Fibroblast of peridontal ligament (primary cell): Measurements from ENCODE around the gene CACNA1E.

ENCODE experiments used
- DNase-seq: peaks from one replicate; pipeline ENCODE4 v3.0.0-alpha.2; 2010; ENCODE audit errors: extremely low read depth

The CACNA1E gene

DNA sequence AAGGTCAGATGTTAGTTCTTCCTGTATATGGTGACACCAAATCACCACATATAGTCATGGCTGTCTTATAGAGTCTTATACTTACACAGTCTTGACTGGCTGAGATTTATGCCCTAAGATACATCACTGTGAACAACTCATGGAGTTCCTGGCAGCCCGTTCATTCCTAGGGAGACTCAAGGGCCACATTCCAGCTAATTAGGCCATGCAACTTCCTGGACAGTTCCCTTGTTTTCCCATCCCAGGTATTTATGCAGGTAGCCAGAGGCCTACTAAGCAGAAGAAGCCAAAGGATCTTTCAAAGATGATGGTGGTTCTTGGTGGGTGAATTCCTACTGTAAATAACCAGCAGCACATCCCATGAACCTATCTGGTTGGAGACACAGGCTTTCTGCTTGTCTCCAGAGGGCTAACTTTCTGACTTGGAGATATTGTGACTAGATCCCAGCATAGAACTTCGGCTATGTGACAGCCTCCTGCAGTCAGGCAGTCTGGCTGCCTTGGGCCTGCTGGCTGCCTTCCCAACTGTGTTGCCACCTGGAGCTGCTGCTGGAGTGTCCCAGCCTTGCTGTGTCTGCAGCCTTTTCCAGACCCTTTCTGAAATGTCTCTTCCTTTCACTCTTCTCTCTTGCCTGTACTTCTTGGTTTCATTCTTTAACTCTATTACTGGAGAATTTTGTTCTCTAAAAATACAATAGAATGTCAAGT is 283.8 kb downstream of the CACNA1E start:
- no peak for DNase-seq

DNA sequence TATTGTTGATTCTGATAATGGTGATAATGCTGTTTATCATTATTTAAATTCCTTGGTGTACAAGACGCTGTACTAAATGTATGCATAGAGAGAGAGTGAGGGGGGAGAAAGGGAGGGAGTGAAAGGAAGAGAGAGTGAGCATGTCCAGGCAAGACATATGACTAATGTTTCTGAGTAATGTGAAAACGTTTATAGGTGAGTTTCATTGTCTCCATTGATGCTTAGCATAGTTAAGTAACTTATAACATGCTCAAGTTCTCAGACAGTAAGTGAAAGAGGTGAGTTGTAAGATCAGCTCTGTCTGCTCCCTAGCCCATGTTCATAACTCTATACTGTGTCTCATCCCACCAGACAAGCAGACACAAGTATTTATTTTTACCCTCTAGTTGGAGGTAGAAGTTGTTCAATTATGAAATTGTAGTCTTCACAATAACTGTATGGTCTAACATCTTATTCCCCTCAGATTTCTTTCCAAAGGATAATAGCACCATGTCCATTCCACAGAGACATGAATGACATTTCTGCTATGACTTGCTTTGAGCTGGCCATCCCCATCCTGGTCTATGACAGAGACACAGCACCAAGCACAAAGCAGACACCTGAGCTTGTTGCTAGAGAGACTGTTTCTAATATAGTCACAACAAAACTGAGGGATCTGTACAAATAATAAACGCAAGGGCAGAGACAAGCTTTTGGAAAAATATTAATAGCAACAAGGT is 285.1 kb downstream of the CACNA1E start:
- DNase-seq: no peak

DNA sequence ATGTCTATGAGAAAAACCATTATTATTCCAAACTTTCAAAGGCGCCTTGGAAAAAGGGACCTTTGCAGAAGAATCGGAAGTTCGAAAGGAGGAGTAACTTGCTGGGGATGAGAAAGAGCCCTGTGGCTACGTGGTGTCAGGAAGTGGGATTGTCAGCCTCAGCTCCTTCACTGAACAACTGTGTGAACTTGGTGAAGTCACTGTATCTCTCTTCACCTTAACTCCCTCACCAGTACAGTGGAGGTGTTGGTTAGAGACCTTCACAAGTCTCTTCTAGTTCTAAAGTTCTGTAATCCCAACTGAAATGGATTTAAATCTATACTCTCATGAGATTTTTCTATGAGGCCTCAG is 285.6 kb downstream of the CACNA1E start:
- no peak for DNase-seq

DNA sequence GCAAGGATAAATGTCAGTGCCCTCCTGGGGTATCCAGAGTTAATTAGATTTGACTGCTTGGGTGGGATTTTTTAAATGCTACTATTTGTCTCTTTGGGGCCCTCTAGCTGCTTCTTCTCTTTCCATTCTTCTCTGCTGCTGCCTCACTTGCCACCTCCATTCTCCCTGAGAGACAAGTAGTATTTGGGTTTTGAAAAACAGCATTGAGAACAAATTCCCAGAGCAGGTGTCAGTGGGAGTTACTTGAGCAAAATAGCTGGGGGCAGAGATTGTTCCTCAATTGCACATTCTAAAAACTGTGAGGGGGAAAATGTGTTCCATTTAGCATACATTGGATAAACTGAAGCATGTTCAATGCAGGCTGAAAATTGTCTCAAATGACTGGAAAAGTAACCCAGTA is 286.5 kb downstream of the CACNA1E start:
- no peak for DNase-seq

DNA sequence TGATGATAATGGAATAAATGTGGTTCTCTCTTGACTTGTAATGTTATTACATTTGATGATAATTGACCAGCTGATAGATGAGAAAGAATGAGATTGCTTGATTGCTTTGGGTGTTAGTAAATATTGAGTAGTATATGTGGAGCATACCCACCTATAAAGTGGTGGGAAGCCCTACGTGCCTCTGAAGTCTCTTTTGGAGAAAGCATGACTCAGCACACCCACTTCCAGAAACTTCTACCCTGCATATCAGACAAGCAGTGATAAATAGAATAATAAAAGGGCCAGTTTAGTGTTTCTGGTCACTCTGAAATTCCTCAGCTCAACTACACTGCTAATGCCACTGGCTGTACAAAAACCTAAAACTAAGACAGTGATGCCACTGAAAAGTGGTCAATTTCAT is 289.4 kb downstream of the CACNA1E start:
- DNase-seq: no peak

DNA sequence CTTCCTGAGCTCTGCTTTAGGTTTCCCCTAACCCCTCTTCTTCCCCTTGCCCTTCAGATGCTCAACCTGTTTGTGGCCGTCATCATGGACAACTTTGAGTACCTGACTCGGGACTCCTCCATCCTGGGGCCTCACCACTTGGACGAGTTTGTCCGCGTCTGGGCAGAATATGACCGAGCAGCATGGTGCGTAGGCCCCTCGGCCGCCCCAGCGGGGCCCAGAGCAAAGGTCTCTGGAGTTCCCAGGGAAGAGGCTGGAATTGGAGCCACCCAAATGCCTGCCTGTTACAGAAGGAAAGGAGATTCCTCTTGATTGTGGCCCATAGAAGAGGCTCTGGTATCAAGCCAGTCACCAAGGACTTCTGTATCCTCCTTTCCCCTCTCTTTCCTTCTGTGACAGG is 292.7 kb downstream of the CACNA1E start:
- no peak for DNase-seq

DNA sequence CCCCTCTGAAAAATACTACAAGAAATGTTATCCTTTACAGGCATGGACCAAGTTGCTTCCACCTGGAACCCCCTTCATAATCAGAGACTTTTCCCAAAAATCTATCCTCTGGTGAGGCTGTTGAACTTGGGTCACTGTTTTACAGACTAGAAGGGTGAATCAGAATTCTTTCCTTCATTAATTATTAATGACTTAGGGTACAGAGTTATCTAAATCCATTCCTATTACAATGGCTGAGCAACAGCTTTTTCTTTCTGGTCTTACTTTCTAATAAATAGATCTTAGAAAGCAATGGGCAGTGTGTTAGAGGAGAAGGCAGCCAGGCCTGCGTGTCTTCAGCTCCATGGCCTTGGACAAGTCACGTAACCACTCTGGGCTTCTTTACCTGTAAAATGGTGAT is 294.0 kb downstream of the CACNA1E start:
- no peak for DNase-seq

DNA sequence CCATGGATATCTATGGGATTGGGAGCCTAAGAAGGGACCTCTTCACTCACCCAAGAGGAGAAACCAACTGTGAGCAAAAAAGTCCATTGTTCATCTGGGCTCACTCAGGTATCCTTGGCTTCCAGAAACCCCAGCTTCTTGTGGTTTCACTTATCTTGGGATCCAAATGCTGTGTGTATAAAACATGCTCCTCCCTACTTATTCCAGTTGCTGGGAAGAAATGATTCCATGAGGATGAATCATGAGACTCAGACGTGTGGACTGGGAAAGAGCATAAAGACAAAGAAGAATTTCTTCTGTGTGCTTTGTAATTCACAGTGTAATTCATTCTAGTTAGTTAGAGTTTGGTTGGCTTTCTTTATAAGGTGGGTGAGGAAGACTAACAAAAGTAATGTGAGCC is 294.5 kb downstream of the CACNA1E start:
- DNase-seq: no peak

DNA sequence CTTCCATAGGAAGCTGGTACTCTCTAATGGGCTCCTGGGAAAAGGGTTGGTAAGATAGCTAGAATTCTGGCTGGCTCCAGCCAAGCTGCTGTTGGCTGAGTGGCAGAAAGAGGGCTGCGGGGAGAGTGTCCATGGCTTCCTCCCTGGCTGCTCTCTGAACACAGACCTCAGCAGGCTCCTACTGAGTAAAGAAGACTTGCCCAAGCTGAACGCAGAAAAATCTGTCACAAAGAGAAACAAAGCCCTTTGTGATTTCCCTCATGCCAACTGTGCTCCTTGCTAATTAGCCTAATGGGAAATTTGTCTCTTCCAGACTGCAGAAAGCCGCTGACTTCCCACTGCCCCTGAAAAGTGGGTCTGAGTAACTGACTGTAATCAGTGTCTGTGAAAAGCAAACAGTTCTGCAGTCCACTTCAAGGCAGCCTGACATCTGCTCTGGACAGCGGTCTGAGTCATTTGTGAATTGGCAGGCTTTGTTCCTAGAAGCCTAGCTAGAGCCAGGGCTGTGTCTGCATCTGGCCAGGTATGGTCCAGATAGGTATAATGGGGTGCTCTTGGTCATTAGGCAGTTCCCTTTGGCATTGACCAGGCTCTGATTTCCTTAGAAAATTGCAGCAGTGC is 295.4 kb downstream of the CACNA1E start:
- no peak for DNase-seq

DNA sequence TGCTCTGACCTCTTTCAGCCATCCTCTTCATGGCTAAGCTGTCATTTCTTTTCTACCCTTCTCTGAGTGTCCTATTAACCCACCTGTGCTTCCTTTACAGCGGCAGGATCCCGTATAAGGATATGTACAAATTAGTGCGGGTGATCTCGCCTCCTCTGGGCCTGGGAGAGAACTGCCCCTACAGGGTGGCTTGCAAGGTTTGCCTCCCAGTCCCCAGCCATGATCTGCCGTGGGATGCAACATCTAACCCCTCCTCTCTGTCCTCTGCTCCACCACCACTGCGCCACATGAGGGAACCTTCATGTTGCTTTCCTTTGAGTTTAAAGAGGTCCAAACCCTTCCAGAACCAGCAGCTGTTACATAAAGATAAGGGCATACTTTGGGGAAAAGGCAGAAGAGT is 296.0 kb downstream of the CACNA1E start:
- no peak for DNase-seq

DNA sequence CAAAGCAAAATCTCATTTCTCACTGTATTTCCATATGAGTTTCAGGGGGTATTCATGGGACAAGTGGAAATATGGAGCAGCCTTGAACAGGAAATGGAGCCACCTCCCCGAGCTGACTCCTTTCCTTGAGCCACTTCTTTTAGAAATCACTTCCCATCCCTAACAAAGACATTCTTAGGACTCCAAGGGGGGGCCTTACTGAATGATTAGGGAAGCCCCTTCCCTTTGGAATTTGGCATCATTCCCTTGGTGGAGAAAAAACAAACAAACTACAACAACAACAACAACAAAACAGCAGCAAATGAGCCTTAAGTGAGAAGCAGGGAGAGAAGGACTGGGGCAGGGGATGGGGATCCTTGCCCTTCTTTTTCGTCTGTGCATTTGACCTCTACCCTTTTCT is 299.9 kb downstream of the CACNA1E start:
- DNase-seq: no peak

DNA sequence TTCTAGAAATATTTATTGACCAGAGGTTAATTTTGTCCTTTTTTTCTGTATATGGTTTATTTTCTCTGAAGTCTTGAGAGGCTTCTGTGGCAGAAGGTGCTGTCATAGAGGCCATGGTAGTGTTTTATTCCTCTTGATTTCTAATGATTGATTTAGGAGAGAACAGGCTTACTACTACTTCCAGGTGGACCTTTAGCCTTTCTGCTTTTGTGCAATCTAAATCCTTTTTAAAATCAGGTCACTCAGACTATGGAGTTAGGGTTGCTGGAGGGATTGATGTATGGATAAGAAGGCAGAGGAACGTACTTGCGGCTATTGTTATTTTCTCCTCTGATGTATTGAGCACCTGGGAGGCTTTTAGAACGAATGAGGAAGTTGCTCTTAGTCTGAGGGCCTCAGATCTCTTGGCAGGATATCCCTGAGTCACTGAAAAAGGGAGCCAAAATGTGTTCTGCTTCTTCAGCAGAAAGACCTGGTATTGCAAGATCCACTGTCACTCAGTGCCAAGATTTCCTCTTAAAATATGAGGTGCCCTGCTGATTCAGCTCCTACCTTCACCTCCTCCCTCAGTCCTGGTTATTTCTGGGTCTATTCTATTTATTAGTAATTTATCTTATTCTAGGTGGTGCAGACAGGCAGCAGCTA is 300.8 kb downstream of the CACNA1E start:
- no peak for DNase-seq

DNA sequence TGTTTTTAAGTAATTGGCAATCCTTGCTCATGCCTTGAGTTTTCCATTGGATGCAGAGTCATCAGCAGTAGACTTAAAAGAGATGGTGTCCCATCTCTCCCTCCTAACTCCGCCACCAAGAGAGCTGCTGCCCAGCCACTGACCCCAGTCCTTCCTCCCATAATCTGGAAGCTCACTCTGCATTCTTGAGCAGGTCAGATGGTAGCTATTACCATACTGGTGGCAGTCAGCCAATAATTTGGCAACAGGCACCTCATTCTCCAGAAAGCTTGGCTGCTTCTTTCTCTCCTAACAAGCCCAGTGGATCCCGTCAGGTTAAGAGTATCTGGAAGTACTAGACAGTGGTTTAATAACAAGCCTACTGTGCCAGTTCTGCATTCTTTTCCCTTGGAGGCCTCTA is 306.1 kb downstream of the CACNA1E start:
- DNase-seq: no peak

DNA sequence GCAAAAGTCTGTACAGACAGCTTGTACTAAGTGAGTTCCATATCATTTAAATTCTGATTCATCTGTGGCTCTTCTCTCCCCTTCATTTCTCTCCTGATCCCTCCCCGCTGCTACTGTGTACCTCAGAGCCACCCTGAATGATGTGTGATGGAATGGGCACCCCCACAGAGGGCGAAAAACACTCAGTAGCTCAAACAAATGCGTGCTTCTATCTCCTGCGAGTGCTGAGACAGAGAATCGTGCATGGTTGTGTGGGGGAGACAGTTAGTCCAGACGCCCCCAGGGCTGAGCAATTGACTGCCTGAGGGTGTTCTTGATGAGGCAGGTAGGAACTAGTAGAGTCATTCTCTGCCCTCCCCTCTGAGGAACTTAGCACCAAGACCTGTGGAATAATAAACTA is 308.4 kb downstream of the CACNA1E start:
- no peak for DNase-seq

DNA sequence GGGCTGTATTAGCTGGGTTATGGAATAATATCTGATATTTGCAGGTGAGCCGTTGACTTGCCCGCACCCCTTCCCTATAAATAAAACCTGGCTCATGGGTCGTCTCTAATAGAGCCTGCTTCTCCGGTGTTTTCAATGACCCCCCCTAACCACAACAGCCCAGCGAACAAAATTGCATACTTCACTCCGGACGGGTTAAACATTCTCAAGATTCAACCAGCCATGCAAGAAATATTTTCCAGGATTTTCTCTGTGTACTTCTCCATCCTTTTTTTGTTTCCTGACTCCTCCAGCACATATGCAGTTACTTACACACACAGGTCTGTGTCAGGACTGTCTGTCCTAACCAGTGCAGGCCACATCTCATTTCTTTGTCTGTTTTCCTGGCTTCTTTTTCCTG is 310.5 kb downstream of the CACNA1E start:
- no peak for DNase-seq

DNA sequence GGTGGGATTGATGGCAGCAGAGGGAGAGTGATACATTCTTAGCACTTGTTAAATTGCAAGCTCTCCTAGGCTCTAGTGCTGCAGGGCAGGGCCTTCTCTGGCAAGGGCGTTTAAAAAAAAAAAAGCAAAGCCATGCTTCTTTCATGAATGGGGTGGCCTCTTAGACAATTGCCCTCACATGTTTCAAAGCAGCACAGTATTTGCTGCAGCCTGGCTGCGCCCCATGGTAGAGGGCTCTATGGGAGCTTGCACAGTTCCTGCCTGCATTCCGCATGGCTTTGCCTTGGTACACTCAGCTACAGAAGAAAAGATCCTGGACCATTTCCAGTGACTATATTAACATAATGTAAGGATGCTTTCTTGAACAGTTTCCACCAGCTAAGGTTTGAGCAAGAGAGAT is 311.0 kb downstream of the CACNA1E start:
- no peak for DNase-seq

DNA sequence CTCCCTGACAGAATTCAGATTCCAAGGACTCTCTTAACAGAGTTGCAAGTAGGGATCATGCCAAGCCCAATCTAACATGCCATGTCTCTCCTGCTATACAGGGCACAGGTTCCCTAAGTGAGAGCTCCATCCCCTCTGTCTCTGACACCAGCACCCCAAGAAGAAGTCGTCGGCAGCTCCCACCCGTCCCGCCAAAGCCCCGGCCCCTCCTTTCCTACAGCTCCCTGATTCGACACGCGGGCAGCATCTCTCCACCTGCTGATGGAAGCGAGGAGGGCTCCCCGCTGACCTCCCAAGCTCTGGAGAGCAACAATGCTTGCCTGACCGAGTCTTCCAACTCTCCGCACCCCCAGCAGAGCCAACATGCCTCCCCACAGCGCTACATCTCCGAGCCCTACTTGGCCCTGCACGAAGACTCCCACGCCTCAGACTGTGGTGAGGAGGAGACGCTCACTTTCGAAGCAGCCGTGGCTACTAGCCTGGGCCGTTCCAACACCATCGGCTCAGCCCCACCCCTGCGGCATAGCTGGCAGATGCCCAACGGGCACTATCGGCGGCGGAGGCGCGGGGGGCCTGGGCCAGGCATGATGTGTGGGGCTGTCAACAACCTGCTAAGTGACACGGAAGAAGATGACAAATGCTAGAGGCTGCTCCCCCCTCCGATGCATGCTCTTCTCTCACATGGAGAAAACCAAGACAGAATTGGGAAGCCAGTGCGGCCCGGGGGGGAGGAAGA is 315.0 kb downstream of the CACNA1E start:
- no peak for DNase-seq

DNA sequence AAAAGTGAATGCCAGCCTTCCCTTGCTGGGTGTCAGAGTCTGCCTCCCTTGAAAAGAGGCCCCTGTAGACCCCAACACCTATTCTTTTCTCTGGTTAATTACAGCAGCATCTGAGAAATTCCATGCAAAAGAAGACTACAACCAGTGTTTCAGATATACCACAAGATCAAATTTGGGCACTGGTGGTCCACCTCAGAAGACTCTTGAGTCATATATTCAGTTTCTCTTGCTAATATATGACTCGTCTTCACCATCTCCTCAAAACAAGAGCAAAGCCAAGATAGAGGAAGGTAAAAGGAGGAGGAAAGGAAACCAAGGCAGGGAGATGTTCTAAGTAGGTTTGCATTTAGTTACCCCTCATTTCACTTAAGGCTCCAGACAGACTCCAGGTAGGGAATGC is 318.3 kb downstream of the CACNA1E start:
- DNase-seq: no peak

DNA sequence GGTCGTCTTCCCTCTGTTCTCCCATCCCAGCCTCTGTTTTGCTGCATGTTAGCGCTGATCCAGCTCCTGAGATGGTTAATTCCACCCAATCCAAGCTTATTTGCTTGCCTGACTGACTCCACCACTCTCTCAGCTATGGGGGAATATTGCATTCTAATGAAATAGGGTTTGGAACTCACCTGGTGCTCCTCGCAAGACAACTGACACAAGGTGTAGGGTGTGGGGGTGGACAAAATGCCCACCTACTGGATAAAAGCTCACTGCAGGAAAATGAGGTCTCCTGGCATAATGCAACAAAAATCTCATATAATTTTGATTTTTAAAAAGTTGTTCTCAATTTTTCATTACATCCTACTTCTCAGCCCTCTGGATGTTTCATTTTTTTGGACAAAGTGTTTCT is 319.1 kb downstream of the CACNA1E start:
- no peak for DNase-seq

DNA sequence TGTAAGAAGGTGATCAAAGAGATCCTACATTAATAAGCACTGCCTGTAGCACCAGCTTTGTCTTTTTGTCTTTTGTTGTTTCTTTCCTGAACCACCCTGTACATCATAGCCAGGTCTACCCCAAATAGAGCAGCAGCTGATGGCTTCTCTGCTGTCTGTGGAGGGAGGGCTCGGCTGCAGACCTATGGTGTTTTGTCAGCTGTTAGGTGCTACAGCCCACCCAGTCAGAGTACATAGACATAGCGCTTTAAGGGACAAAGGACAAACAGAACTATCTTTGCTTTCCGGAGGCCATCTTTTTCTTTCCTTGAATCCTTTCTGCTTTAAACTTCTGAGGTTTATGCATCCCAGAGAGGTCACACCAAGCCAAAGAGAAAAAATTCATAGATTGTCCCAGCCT is 320.1 kb downstream of the CACNA1E start:
- DNase-seq: no peak

DNA sequence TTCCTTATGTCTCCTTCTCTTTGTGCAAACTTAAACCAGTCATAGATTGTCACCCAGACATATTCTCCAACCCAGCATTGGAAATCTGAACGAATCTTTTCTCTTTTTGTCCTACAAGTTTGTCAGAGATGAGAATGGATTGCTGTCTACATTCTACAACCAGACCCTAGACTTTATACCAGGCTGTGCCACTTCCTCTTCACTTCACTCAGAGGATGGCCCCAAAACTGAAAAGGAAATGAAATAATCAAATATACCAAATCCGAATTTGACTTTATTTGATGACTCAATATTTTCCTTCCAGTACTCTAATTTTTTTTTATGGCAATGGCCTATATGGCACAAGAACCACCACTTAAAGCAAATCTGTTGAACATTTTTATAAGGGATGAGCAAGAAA is 321.7 kb downstream of the CACNA1E start:
- DNase-seq: no peak

DNA sequence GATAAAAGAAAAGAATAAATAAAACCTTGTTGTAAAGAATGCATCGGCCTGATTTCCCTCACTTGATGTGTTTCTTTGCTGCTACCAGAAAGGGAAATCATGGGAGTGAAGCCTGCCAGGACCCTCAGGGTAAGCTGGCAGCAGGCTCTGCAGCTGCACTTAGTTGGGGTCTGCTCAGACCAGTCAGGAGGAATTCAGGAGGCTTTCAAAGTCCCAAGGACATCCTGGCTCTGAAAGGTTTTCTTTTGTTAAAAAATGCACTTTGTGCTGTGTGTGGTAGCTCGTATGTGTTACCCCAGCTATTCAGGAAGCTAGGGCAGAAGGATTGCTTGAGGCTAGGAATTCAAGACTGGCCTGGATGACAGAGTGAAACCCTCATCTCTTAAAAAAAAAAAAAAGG is 323.4 kb downstream of the CACNA1E start:
- DNase-seq: no peak
